ENCODE data around the gene ABCF1.

ABCF1 gene

DNA sequence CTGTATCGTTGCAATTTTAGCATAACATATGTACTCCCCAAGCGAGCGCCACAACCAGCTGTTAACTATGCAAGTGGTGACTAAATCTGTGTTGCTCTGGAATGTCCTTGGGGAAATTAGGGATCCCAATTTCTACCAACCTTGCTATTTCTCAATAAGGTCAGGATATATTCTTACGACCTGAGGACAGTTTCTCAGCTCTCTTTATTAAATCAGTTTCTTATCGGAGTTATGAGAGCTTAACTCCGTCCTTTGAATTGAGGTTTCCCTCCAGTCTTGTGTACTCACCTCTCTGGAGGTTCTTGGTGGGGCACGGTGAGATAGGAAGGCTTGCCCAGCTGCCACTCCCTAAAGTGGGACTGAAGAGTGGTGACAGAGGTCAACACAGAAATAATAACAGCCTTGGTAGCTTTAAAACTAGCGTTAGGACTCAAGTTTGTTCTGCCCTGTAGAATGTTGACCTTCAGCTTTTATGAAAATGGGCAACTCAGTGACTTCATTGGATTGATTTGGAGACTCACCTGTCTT is 47.1 kb downstream of the ABCF1 start (continued):
- TF ChIP-seq, protein P1, sequence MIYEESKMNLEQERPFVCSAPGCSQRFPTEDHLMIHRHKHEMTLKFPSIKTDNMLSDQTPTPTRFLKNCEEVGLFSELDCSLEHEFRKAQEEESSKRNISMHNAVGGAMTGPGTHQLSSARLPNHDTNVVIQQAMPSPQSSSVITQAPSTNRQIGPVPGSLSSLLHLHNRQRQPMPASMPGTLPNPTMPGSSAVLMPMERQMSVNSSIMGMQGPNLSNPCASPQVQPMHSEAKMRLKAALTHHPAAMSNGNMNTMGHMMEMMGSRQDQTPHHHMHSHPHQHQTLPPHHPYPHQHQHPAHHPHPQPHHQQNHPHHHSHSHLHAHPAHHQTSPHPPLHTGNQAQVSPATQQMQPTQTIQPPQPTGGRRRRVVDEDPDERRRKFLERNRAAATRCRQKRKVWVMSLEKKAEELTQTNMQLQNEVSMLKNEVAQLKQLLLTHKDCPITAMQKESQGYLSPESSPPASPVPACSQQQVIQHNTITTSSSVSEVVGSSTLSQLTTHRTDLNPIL (CRISPR knock-in tag; IDR thresholded peaks at IDR 0.05; ENCODE audit: low read depth), result no peak
- TF ChIP-seq, protein P2, sequence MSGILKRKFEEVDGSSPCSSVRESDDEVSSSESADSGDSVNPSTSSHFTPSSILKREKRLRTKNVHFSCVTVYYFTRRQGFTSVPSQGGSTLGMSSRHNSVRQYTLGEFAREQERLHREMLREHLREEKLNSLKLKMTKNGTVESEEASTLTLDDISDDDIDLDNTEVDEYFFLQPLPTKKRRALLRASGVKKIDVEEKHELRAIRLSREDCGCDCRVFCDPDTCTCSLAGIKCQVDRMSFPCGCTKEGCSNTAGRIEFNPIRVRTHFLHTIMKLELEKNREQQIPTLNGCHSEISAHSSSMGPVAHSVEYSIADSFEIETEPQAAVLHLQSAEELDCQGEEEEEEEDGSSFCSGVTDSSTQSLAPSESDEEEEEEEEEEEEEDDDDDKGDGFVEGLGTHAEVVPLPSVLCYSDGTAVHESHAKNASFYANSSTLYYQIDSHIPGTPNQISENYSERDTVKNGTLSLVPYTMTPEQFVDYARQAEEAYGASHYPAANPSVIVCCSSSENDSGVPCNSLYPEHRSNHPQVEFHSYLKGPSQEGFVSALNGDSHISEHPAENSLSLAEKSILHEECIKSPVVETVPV (CRISPR knock-in tag; IDR thresholded peaks at IDR 0.05), result no peak
- TF ChIP-seq SNAI2 (CRISPR knock-in tag; IDR thresholded peaks at IDR 0.05) (no peak), GLIS3 (CRISPR knock-in tag; IDR thresholded peaks at IDR 0.05) (no peak), ZNF70 (CRISPR knock-in tag; IDR thresholded peaks at IDR 0.05) (no peak), PPARA (CRISPR knock-in tag; IDR thresholded peaks at IDR 0.05; ENCODE audit: borderline replicate concordance) (no peak), ZC3H10 (CRISPR knock-in tag; IDR thresholded peaks at IDR 0.05) (no peak), ZFP30 (CRISPR knock-in tag; IDR thresholded peaks at IDR 0.05) (no peak)

DNA sequence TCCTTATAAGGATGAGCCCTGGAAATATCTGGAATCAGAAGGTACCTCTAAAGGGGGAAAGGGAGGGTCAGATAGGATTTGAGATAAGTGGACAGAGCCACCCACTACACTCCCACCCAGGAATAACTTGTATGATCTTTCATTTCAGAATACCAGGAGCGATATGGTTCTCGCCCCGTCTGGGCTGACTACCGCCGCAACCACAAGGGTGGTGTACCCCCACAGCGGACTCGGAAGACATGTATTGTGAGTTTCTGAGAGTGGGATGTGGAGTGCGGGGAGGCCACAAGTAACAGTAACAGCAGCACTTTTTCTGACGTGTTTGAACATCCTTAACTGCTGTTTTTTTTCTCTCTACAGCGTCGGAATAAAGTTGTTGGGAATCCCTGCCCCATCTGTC is 48.3 kb downstream of the ABCF1 start:
- TF ChIP-seq OSR1 (CRISPR knock-in tag; IDR thresholded peaks at IDR 0.05), result no peak
- no peak for TF ChIP-seq ZC3H10 (CRISPR knock-in tag; IDR thresholded peaks at IDR 0.05)
- TF ChIP-seq RARB (CRISPR knock-in tag; IDR thresholded peaks at IDR 0.05), result no peak
- ATAC-seq, result no peak

DNA sequence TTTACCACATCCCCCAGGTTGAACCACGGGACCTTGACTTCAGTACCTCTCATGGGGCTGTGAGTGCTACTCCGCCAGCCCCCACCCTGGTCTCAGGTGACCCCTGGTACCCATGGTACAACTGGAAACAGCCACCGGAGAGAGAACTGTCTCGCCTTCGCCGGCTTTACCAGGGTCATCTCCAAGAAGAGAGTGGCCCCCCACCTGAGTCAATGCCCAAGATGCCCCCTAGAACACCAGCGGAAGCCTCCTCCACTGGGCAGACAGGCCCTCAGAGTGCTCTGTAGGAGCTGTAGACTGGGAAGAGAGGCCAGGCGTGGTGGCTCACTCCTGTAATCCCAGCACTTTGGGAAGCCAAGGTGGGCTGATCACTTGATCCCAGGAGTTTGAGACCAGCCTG is 54.3 kb downstream of the ABCF1 start:
- TF ChIP-seq ISL1 (CRISPR knock-in tag; IDR thresholded peaks at IDR 0.05), result no peak
- no peak for TF ChIP-seq ZFP3 (CRISPR knock-in tag; IDR thresholded peaks at IDR 0.05)
- TF ChIP-seq ZFP30 (CRISPR knock-in tag; IDR thresholded peaks at IDR 0.05), result no peak
- no peak for TF ChIP-seq OSR1 (CRISPR knock-in tag; IDR thresholded peaks at IDR 0.05)
- TF ChIP-seq PPARA (CRISPR knock-in tag; IDR thresholded peaks at IDR 0.05; ENCODE audit: borderline replicate concordance), result no peak
- TF ChIP-seq ZC3H10 (CRISPR knock-in tag; IDR thresholded peaks at IDR 0.05), result no peak
- TF ChIP-seq, protein P3, sequence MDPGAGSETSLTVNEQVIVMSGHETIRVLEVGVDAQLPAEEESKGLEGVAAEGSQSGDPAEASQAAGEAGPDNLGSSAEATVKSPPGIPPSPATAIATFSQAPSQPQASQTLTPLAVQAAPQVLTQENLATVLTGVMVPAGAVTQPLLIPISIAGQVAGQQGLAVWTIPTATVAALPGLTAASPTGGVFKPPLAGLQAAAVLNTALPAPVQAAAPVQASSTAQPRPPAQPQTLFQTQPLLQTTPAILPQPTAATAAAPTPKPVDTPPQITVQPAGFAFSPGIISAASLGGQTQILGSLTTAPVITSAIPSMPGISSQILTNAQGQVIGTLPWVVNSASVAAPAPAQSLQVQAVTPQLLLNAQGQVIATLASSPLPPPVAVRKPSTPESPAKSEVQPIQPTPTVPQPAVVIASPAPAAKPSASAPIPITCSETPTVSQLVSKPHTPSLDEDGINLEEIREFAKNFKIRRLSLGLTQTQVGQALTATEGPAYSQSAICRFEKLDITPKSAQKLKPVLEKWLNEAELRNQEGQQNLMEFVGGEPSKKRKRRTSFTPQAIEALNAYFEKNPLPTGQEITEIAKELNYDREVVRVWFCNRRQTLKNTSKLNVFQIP (CRISPR knock-in tag; IDR thresholded peaks at IDR 0.05; ENCODE audit: borderline replicate concordance, low read depth), result no peak
- ATAC-seq, result no peak

DNA sequence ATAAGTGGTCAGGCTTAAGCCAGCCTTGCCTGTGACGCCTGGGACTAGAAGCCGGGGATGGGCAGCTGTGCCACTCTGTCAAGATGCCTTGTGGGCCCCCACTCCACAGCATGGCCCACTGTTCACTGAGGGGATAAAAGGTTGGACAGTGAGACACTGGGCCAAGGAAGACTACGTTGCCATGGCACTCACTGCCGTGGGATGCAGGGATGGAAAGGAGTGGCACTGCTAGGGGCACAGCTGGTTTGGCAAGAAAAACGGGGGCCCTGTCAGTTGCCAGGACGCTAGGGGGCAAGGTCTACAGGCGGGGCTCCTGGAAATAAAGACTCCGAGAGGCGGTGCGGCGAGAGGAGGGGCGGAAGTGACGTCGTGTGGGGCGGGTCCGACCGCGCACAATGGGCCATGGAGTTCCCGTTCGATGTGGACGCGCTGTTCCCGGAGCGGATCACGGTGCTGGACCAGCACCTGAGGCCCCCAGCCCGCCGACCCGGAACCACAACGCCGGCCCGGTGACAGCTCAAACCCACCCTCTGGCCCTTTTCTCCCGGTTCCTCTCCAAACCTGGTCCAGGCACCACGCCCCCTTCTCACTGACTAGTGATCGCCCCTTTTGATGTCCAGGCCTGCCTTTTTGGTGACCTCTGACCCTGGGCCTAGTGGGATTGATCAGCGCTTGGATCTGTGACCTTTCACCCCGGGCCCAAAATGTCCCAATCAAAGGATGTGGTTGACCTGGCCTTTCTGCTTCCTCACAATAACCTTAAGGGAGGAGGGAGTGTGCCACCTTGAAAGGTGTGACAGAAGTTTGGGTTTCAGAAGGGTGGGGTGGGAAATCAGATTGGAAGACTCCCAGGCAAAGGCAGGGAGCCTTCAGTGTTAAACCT is 55.5 kb downstream of the ABCF1 start, which contains the start of gene ATAT1:
Gene ATAT1 (plus strand): TSS at position 391 of the 883 bp plus-strand sequence.
- no peak for TF ChIP-seq ESRRG (CRISPR knock-in tag; IDR thresholded peaks at IDR 0.05)
- no peak; the same call in 1 of the 2 replicates for TF ChIP-seq GLIS3 (CRISPR knock-in tag; IDR thresholded peaks at IDR 0.05)
- no peak for TF ChIP-seq PPARA (CRISPR knock-in tag; IDR thresholded peaks at IDR 0.05; ENCODE audit: borderline replicate concordance)
- peak; percentile 98 for ATAC-seq

DNA sequence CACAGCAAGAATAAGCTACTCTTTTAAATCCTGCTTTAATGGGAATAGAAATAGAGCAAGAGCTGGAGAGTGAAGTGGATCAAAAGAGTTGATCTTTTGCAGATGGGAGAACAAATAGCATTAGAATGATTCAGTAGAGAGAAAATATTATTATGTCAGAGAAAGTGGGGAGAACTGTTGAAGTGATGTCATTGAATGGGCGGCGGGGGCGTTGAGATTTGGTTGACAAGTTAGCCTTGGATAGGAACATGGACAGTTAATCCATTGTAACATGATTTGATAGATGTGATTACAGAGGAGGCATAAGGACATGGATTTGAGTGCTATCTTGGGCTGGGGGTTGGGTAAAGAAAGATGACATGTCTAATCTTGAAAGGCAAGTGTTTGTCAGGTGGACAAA is 64.6 kb downstream of the ABCF1 start:
- no peak for ATAC-seq
- no peak for TF ChIP-seq GLIS3 (CRISPR knock-in tag; IDR thresholded peaks at IDR 0.05)
- no peak for TF ChIP-seq ISL1 (CRISPR knock-in tag; IDR thresholded peaks at IDR 0.05)
- no peak for TF ChIP-seq ZC3H10 (CRISPR knock-in tag; IDR thresholded peaks at IDR 0.05)
- TF ChIP-seq CSDC2 (CRISPR knock-in tag; IDR thresholded peaks at IDR 0.05), result no peak
- TF ChIP-seq, protein P4, sequence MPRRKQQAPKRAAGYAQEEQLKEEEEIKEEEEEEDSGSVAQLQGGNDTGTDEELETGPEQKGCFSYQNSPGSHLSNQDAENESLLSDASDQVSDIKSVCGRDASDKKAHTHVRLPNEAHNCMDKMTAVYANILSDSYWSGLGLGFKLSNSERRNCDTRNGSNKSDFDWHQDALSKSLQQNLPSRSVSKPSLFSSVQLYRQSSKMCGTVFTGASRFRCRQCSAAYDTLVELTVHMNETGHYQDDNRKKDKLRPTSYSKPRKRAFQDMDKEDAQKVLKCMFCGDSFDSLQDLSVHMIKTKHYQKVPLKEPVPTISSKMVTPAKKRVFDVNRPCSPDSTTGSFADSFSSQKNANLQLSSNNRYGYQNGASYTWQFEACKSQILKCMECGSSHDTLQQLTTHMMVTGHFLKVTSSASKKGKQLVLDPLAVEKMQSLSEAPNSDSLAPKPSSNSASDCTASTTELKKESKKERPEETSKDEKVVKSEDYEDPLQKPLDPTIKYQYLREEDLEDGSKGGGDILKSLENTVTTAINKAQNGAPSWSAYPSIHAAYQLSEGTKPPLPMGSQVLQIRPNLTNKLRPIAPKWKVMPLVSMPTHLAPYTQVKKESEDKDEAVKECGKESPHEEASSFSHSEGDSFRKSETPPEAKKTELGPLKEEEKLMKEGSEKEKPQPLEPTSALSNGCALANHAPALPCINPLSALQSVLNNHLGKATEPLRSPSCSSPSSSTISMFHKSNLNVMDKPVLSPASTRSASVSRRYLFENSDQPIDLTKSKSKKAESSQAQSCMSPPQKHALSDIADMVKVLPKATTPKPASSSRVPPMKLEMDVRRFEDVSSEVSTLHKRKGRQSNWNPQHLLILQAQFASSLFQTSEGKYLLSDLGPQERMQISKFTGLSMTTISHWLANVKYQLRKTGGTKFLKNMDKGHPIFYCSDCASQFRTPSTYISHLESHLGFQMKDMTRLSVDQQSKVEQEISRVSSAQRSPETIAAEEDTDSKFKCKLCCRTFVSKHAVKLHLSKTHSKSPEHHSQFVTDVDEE (CRISPR knock-in tag; IDR thresholded peaks at IDR 0.05), result no peak
- no peak for TF ChIP-seq PPARA (CRISPR knock-in tag; IDR thresholded peaks at IDR 0.05; ENCODE audit: borderline replicate concordance)
- TF ChIP-seq ZNF8 (CRISPR knock-in tag; IDR thresholded peaks at IDR 0.05), result no peak
- TF ChIP-seq ESRRG (CRISPR knock-in tag; IDR thresholded peaks at IDR 0.05), result no peak
- no peak for TF ChIP-seq BACH2 (CRISPR knock-in tag; IDR thresholded peaks at IDR 0.05; ENCODE audit: borderline replicate concordance)
- TF ChIP-seq SNAI2 (CRISPR knock-in tag; IDR thresholded peaks at IDR 0.05), result no peak
- no peak for TF ChIP-seq ZNF565 (CRISPR knock-in tag; conservative IDR thresholded peaks at IDR 0.05; ENCODE audit: low read depth)
- TF ChIP-seq ARNTL (CRISPR knock-in tag; IDR thresholded peaks at IDR 0.05; ENCODE audit: borderline replicate concordance, low read depth), result no peak
